GM21423 (cell line): ENCODE data around the gene TIMM8A.
A peak's percentile ranks its signal among the peaks of the same experiment; 100 is the strongest.

Experiments used
- ATAC-seq: cut with Tn5 transposase; IDR thresholded peaks from one replicate; pipeline ENCODE4 v1.9.1; 2021; ENCODE audit warnings: mild to moderate bottlenecking, moderate library complexity; ENCODE audit not compliant: unreplicated experiment

TIMM8A gene

GRCh38 chrX:101348452-101349192, at the start of gene TIMM8A:
Gene TIMM8A (minus strand): TSS chrX:101348742. CDS start chrX:101348664, 78 bp downstream.
- peak; percentile 98 for ATAC-seq

GRCh38 chrX:101397779-101398178, 49.2 kb upstream of the TIMM8A start:
- ATAC-seq: no peak

- ATAC-seq: no peak
These were observed 47.2 kb upstream of the TIMM8A start for GRCh38 chrX:101395789-101396188.

GRCh38 chrX:101394372-101394771, 45.8 kb upstream of the TIMM8A start:
- no peak for ATAC-seq

- no peak for ATAC-seq
These were observed 45.2 kb upstream of the TIMM8A start for GRCh38 chrX:101393530-101394305.

GRCh38 chrX:101391831-101392230, 43.3 kb upstream of the TIMM8A start:
- ATAC-seq: no peak

GRCh38 chrX:101390664-101391525, 42.4 kb upstream of the TIMM8A start, which contains the start of gene RPL36A:
Gene RPL36A (plus strand): TSS chrX:101391011. CDS start chrX:101391044, 33 bp downstream.
- ATAC-seq: peak; percentile 82

- no peak for ATAC-seq
These were observed 40.1 kb upstream of the TIMM8A start for GRCh38 chrX:101388604-101389003.

GRCh38 chrX:101386542-101386885, 38.0 kb upstream of the TIMM8A start:
- ATAC-seq: no peak

- ATAC-seq: peak; percentile 58
These were observed 37.4 kb upstream of the TIMM8A start, which contains the start of gene BTK for GRCh38 chrX:101385795-101386541. Gene BTK (minus strand): TSS chrX:101386191. CDS start chrX:101375284, 10,907 bp downstream.

- ATAC-seq: no peak
These were observed 36.6 kb upstream of the TIMM8A start for GRCh38 chrX:101385026-101385684.

- peak; percentile 76 for ATAC-seq
These were observed 35.2 kb upstream of the TIMM8A start for GRCh38 chrX:101383679-101384205.

GRCh38 chrX:101377547-101377946, 29.0 kb upstream of the TIMM8A start:
- ATAC-seq: no peak

GRCh38 chrX:101370888-101371504, 22.5 kb upstream of the TIMM8A start:
- ATAC-seq: peak; percentile 69

- no peak for ATAC-seq
These were observed 21.1 kb upstream of the TIMM8A start for GRCh38 chrX:101369687-101370086.

- no peak for ATAC-seq
These were observed 20.3 kb upstream of the TIMM8A start for GRCh38 chrX:101368800-101369199.

- ATAC-seq: no peak
These were observed 16.8 kb upstream of the TIMM8A start for GRCh38 chrX:101365301-101365795.

GRCh38 chrX:101362757-101363156, 14.2 kb upstream of the TIMM8A start:
- no peak for ATAC-seq

- no peak for ATAC-seq
These were observed 13.6 kb upstream of the TIMM8A start for GRCh38 chrX:101362116-101362515.
